Endothelial cell of hepatic sinusoid (primary cell): ENCODE measurements around the gene BABAM2.
"Not testable (repeated sequence)": the region's sequence is repeated elsewhere in the genome, so short reads cannot be mapped to it uniquely, and the experiment has no call there.

Experiments
- in situ Hi-C: cut with HindIII; loops from 2 replicates; pipeline ENCODE4 v1.10.0; 2017; ENCODE audit warnings: low sequenced_read_pairs

Gene BABAM2

DNA sequence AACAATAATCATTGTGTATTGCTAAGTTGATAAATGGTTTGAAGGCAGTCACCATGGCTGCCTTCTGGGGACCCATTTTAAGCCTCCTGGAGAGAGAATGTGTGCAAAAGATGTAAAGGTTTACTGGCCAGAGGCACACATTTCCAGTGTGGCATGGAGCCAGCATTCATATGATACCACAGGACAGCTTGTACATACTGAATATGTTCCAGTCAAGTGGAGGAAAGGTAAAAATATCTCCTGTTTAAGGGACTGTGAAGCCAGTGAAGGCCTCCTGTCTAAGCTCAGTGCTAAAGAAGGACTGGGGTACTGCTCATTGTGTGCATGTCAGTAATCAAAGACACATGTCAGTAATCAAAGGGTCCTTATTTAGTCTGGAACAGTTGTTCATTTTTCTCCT lies 119.2 kb downstream of the BABAM2 start:
- in situ Hi-C loops: no loop called here

DNA sequence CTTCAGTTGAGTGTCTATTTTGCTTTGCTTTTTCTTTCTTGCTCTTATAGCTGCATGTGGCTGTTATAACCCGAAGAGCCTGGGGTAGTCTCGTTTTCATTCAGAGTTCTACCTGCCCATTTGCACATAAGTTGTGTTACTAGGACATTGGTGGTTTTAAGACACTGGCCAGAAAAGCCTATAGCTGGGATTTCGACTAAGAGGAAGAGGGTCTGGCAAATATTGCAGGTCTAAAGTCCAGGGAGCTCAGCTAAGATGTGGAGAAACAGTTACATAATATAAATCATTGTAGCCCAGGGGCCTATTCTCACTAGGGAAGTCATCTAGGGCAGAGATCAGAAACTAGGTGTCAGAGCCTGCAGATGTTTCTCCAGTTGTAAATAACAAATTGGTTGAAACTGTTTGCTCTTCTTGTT lies 120.8 kb downstream of the BABAM2 start:
- in situ Hi-C loops: no loop called here

DNA sequence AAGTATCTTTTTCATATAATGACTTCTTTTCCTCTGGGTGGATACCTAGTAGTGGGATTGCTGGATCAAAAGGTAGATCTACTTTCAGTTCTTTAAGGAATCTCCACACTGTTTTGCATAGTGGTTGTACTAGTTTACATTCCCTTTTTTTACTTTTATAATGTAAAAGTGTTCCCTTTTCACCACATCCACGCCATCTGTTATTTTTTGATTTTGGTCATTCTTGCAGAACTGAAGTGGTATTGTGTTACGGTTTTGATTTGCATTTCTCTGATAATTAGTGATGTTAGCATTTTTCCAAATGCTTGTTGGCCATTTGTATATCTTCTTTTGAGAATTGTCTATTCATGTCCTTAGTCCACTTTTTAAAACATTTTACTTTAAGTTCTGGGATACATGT lies 127.9 kb downstream of the BABAM2 start:
- in situ Hi-C loops: not testable (repeated sequence)

DNA sequence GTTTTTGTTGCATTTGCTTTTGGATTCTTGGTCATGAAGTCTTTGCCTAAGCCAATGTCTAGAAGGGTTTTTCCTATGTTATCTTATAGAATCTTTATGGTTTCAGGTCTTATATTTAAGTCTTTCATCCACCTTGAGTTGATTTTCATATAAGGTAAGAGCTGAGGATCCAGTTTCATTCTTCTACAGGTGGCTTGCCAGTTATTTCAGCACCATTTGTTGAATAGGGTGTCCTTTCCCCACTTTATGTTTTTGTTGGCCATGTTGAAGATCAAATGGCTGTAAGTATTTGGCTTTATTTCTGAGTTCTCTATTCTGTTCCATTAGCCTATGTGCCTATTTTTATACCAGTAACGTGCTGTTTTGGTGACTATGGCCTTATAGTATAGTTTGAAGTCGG lies 129.0 kb downstream of the BABAM2 start:
- in situ Hi-C loops: not testable (repeated sequence)

DNA sequence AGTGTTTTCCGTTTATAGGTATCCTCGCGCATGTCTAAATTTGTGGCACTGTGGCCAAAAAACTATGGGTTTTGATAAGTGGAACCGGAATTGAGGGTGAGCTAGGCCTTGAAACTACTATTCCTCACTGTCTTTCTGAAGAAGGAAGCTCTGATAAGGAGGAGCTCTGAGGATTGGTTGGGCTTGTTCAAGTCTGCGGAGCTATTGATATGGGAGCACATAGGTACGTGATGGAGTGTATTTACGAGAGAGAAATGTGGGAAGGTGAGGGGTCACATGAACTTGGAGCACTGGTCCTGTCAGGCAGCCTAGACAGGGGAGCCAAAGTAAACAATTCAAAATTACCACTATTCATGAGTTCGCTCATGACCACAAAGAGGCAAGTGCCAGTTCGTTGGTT lies 131.4 kb downstream of the BABAM2 start:
- in situ Hi-C loops: no loop called here

DNA sequence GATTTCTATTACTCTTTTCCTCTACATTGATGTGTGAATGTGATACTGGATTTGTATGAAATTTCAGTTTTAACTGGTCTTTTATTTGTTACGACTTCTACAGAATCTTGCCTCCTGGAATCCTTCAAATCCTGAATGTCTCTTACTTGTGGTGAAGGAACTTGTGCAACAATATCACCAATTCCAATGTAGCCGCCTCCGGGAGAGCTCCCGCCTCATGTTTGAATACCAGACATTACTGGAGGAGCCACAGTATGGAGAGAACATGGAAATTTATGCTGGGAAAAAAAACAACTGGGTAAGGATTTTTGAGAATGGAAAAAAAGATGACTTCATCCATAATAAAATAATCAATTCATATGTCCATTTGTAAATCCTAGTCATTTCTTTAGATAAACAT lies 134.6 kb downstream of the BABAM2 start:
- in situ Hi-C loops: no loop called here

DNA sequence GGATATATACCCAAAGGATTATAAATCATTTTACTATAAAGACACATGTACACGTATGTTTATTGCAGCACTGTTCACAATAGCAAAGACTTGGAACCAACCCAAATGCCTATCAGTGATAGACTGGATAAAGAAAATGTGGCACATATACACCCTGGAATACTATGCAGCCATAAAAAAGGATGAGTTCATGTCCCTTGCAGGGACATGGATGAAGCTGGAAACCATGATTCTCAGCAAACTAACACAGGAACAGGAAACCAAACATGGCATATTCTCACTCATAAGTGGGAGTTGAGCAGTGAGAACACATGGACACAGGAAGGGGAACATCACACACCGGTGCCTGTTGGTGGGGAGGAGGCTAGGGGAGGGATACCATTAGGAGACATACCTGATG lies 135.7 kb downstream of the BABAM2 start:
- in situ Hi-C loops: not testable (repeated sequence)

DNA sequence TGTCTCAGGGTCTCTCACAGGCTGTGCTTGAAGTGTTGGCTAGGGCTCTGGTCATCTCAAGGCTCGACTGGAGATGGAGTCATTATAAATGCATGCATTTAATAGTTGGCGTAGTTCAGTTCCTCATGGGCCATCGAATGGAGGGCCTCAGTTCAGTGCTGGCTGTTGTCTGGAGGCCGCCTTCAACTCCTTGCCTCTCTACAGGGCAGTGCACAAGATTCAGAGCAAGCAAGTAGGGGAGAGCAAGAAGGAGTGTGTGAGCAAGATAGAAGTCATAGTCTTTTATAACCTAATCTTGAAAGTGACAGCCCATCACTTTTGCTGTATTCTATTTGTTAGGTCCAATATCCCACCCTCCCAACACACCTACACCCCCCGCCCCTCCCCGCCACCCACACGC lies 137.5 kb downstream of the BABAM2 start:
- in situ Hi-C loops: no loop called here

DNA sequence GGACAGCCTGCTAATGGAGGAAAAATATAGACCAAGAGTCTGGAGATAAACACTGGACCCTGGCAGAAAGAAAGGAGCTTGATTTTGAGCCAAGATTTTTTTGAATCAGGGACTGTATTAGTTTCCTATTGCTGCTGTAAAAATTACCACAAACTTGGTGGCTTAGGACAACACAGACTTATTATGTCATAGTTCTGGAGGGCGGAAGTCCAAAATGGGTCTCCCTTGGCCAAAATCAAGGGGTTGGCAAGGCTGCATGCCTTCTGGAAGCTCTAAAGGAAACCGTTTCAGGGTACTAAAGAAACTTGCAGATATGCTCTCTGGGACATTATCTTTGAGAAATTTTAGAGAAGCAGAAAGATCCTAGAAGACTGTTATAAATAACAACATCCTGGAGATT lies 140.1 kb downstream of the BABAM2 start:
- in situ Hi-C loops: no loop called here

DNA sequence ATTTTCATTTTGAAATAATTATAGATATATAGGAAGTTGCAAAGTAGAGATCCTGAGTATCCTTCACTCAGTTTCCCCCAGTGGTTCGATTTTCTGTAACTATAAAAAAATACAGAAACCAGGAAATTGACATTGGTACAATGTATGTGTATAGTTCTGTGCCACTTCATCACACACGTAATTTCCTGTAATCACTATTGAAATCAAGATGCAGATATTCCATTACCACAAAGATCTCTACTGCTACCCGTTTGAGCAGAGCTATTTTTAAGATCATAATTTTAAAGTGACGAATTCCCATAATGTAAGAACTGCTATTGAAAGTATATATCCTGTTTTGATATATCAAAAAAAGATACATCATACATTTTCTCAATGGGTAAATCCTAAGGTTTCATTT lies 142.3 kb downstream of the BABAM2 start:
- in situ Hi-C loops: no loop called here

DNA sequence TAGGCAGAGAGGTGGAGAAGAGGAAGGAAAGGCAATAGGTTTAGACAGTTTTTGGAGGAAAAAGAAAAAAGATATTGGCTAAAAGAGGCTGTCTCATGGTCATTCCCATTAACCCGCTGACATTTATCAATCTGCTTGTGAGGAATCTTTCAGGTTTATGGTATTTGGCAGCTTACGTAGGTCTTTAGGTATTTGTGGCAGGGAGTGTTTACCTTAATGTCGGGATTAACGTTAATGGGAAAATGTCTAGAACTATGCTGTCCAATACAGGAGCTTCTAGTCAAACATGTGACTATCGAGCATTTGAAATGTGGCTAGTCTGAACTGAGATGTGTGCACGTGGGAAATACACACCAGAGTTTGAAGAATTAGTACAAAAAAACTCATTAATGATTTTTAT lies 144.2 kb downstream of the BABAM2 start:
- in situ Hi-C loops: no loop called here

DNA sequence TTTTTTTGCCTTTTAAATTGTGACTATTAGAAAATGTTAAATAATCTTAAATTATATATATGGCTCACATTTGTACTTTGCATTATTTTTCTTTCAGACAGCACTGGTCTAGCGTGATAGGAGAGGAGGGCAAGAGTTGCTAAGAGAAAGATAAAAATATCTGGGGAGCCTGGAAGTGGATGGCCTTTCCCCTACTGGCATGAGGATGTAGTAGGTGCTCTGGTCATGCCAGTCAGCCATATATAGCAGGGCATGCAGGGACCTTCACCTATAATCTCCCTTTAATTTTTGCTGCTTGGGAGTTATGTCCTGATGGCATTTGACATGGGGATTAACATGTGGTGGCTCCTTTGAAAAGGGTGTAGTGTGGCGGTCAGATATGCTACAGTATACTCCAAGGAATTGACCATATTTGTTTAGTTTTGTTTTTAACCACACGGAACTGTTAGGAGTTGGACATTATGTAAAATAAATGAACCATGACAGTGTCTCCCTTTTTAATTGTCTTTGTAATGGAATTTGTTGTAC lies 144.7 kb downstream of the BABAM2 start:
- in situ Hi-C loops: no loop called here

DNA sequence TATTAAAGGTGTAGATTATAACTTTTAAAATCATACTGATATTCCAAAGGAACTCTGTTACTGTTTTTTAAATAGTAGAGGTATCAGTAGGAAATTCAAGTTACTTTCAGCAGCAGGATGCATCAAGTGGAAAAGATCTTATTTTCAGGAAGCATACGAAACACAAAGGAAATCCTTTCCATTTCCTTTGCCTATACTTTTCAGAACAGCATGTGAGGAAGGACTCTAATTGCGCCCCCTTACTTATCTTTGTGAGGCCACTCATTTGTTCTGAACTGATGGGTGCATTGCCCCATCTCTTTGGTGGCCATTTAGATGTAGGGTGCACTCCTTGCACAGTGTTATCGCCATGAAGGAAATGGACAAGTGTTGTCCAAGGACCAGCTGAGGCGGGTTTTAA lies 145.3 kb downstream of the BABAM2 start:
- in situ Hi-C loops: no loop called here

DNA sequence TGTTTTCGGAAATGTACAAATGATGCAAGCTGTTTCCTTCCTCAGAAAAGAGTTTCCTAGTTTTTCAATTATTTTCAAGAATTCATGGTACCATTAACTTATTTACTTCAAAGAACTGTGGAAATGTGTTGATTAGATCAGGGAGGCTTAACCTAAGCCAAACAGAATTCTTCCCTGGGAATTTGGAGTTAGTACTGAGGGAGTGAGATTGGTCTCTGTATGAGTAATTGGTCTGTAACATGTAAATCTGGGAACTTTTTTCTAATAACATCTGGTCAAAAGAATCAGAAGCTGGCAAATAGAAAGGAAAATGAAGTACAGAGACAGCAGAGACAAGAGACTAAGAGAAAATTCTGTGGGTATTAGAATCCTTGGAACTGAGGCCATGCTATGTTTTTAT lies 145.8 kb downstream of the BABAM2 start:
- in situ Hi-C loops: no loop called here

DNA sequence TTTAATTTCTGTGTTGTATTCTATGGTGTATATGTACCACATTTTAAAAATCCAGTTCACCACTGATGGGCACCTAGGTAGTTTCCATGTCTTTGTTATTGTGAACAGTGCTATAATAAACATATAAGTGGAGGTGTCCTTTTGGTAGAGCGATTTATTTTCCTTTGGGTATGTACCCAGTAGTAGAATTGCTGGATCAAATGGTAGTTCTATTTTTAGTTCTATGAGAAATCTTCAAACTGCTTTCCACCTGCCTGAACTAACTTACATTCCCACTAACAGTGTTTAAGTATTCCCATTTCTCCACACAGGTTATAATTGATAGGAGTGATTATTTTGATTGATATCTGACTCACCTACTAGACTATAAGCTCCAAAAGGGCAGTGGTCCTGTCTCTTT lies 148.2 kb downstream of the BABAM2 start:
- in situ Hi-C loops: no loop called here

DNA sequence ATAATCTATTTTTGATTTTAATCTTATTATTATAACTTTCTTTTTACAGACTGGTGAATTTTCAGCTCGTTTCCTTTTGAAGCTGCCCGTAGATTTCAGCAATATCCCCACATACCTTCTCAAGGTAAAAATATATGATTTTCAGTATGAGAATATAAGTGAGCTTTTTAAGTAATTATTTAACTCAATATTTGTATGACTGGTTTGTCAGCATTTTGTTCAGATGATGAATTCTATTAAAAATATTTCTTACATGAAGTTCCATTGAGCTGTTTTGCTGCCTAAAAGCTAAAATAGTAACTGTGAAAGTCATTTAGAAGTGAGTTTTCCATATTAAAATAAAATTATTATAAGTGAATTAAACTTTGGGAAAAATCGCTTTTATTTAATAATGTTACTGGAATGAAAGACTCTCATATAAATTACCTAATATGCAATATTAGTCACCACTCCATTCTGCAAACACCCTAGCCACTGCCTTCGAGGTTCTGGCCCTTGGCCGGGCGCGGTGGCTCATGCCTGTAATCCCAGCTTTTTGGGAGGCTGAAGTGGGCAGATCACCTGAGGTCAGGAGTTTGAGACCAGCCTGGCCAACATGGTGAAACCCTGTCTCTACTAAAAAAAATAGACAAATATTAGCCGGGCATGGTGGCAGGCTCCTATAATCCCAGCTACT lies 155.3 kb downstream of the BABAM2 start:
- in situ Hi-C loops: no loop called here

DNA sequence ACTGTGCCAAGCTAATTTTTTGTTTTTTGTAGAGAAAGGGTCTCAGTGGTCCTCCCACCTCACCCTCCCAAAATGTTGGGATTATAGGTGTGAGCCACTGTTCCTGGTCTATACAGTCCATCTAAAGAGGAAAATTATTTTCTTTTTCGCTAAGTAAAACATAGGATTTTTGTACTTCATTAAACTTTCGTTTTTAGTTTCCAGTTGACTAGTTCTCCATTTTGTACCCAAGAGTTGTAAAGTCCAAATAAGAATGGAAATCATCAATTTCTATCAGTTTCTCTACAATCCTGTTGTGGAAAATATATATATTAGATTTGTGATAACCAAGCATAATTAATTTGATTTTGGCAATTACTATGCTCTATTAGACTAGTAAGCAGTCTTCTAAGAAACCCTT lies 156.4 kb downstream of the BABAM2 start:
- in situ Hi-C loops: no loop called here

DNA sequence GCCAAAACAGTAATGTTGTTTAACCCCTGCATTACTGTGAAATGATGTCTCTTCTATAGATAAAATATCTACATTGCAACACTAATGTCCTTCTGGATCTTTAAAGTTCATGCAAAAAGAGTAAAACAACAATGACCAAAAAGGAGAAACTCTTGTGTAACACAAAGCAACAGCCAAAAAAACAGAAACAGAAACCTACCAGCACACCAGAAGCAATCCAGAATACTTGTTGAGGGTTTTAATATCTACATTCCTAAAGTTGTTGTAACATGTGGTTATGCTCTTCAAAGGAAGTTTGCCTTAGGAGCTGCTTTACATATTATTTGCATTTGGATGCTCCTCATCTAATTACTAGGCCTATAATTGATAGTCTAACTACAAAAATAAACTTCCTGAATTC lies 157.2 kb downstream of the BABAM2 start:
- in situ Hi-C loops: no loop called here

DNA sequence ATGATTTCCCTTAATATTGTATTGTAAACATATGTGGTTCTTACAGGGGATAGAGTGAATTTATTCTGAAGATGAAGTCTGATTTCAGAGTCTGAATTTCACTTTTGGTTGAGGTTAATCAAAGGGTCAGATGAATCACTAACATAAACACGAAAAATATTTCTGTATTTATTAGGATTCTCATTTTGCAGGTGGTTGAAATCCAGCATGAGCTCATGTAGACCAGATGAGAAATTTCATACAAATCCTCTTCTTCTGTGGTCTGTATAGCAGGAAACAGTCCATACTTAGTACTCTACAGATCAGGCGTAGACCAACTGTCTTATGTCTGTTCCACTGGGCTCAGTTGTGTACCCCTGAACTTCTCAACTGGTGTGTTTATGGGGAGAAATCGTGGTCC lies 157.8 kb downstream of the BABAM2 start:
- in situ Hi-C loops: no loop called here

DNA sequence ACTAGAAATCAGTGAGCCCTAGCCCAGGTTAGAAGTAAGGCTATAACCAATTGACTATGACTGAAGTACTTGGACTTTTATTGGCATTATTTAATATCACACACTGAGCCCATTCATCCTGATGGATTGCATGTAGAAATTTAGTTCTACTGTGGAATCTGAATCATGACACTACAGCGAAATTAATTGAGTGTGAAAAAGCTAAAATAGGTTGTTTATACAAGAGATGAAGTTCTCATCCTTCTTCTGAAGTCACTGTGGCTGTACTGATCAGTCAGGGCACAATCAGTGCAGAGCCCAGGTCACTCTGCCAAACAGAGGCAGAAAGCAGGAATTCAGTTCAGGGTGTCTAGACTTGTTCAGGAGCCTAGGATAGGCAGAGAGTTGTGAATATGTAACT lies 158.9 kb downstream of the BABAM2 start:
- in situ Hi-C loops: no loop called here

DNA sequence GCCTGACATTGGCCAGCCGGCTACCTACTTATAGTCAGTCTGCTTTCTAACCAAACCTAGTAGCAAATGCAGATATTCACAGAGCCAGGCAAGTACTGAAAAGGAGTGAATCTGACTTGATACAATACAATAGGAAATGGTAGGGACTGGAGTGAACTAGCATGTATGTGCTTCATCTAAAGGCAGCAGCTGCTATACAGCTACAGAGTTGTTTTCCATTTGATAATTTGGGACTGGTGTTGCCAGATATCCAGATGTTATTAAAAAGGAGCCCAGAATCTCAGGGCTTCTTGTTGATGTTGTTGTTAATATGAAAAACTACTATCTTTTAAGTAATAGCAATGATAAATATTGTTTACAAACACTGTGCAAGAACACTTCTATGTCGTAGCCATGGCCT lies 159.4 kb downstream of the BABAM2 start:
- in situ Hi-C loops: loop anchor here (5.0 kb wide), 1 partner anchor 63 kb away; no protein-coding TSS in a partner anchor

DNA sequence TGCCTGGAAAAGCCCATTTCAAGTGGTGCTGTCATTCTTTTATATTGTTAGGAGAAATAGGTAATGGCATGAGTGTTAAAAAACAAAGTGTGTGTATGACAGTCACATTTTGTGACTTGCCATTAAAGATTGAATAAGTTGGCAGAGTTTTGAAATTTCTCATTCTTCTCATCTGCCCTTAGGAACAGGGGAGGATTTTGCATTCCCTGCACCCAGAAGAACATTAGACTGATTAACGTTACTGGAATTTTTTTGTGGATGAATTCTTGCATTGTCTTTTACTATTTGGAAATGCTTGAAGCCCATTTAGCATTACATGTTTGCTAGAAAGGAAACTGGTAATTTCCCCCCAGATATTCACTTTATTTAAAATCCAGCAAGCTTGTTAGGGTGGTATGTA lies 162.2 kb downstream of the BABAM2 start:
- in situ Hi-C loops: loop anchor here (5.0 kb wide), 1 partner anchor 65 kb away; no protein-coding TSS in a partner anchor

DNA sequence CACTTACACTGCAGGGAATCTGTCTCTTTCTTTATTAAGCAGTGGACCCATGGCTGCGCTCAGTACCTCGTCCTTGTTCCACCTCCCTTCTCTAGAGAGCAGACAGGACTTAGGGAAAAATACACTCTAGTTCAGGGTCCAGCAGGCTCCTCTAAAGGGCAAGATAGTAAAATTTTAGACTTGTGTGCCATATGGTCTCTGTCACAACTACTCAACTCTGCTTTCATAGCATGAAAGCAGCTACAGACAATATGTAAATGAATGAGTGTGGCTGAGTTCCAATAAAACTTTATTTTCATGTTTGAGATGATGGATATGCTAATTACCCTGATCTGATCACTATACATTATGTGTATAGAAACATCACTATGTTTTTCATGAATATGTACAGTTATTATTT lies 163.1 kb downstream of the BABAM2 start:
- in situ Hi-C loops: loop anchor here (5.0 kb wide), 1 partner anchor 66 kb away; no protein-coding TSS in a partner anchor
